GM18870 (cell line): ENCODE measurements around the gene RAD51AP1.

Experiments used
- ATAC-seq: cut with Tn5 transposase; IDR thresholded peaks from one replicate; pipeline ENCODE4 v1.9.1; 2021; ENCODE audit warnings: moderate library complexity; ENCODE audit not compliant: unreplicated experiment

RAD51AP1 gene

GRCh38 chr12:4589941-4590340, 51.3 kb downstream of the RAD51AP1 start:
- ATAC-seq = no peak

DNA sequence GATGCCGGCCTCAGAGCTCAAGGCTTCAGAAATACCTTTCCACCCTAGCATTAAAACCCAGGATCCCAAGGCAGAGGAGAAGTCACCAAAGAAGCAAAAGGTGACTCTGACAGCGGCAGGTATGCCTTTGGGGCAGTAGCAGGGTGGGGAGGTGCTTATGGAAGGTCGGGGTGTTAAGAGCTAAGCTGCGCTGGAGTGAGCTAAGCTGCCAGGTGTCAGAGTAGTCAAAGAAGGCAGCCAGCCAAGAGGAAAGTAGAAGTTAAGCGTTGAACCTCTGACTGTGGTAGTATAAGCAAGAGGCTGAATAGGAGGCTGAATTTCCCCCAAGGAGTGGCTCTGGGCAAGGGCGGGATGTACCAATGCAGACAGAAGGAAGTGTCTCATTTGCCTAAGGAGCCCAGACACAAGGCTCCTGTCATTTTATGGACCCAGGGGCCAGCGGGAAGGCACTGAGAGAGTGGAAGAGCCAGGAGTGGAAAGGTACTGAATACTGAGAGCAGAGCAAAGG, 52.5 kb downstream of the RAD51AP1 start:
- ATAC-seq = no peak

DNA sequence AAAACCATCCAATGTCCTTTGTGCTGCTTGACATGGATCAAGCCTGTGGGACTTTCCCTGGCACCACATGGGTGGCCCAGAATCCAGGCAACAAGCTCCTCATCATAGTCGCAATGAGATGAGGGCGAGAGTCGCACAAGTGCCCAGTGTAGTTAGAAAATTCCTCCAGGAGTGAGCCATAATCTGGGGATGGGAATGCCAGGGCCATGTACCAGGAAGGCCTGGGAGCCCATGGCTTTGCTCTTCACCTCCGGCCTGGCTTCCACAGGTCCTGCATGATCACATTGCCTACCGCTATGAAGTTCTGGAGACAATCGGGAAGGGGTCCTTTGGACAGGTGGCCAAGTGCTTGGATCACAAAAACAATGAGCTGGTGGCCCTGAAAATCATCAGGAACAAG, 57.2 kb downstream of the RAD51AP1 start:
- no peak for ATAC-seq

- ATAC-seq = no peak
These were observed 64.7 kb downstream of the RAD51AP1 start for GRCh38 chr12:4603421-4603820.

DNA sequence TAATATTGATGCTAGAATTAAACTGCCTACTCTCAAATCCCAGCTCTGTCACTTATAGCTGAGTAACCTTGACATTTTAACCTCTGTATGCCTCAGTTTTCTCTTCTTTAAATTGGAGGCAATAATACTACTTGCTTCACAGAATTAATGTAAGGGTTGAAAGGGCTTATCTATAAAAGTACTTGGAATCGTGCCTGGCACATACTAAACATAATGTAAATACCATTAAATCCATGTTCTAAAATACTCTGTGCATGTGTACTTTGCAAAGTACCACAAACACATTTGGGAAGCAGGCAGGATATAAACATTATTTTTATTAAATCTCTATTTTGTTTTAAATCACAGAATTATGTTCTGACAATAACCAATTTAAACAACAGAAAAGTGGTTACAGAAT, 65.3 kb downstream of the RAD51AP1 start:
- no peak for ATAC-seq

GRCh38 chr12:4604684-4605193, 66.0 kb downstream of the RAD51AP1 start:
- peak; percentile 93 for ATAC-seq

GRCh38 chr12:4607056-4607455, 68.4 kb downstream of the RAD51AP1 start:
- no peak for ATAC-seq

- ATAC-seq = no peak
These were observed 70.4 kb downstream of the RAD51AP1 start for GRCh38 chr12:4609071-4609470.
